AG04449 (cell line): ENCODE data around the gene KCNK3.

ENCODE experiments used
- CTCF ChIA-PET: fragments of 350-600 bp; formaldehyde crosslinking; extraction: SDS; loops from one replicate; lab custom pipeline; 2021; ENCODE audit warnings: antibody characterized with exemption; lab: Yijun Ruan, JAX
- POLR2A ChIA-PET: fragments of 400-600, 350-600 bp; formaldehyde crosslinking; extraction: SDS; loops from one replicate; lab custom pipeline; 2020; ENCODE audit warnings: antibody characterized with exemption, inconsistent platforms; lab: Yijun Ruan, JAX
- DNase-seq: peaks from one replicate; pipeline ENCODE4 v3.0.0-alpha.2; 2010; ENCODE audit warnings: low read depth, low spot score
- H3K4me3 ChIP-seq: 2 replicates; pipeline ENCODE4 v1.5.1; 2011; ENCODE audit warnings: low read depth, mild to moderate bottlenecking, control low read depth, low read length
- TF ChIP-seq, protein P1 (sequence below): IDR thresholded peaks from one replicate; pipeline ENCODE4 v1.5.1; 2011; ENCODE audit warnings: mild to moderate bottlenecking, moderate library complexity, low read length, control low read depth, inconsistent platforms; ENCODE audit not compliant: insufficient read depth; ENCODE audit errors: missing control alignments

Gene KCNK3

DNA sequence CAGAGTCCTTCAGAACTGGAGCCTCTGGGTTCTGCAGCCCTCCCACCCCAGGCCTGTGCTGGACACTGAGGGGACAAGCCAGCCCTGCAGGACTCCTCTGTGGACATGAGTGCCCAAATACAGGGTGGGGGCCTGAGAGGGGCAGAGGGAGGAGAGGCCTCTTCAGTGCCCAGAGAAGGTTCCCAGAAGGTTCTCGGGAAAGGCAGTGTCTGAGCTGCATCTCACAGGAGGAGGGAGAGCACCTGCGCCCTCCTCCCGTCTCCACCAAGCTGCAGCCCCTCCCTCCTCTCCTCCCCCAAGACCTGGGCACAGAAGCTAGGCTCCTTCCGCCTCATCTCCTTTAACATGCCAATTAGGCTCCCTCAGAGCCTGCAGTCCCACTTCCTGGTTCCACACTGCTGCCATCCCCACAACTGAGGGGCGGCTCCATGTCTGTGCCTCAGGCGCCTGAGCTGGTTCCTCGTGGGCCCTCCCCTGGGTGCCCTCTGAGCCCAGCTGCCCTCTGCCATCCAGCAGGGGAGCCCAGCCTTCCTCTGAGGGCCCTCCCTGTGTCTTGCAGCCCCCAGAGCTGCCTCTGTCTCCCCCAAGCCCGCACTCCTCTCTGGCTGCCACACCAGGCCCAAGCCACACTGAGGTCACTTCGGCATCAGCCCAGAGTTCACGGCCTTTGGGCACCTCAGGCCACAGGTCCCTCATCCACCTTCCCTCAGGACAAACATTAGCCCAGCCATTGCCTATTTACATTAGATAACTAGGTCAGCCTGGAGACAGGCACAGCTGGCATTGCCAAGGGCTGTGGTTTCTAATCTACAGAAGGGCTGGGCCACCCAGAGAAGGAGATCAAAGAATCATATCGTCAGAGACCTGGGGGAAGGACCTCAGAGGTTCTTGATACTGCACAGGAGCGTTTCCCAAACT, 28.9 kb downstream of the KCNK3 start:
- H3K4me3 ChIP-seq, result no peak overlapping the region
- CTCF ChIA-PET, result interaction anchor here (0.8 to 1.8 kb wide), 5 partner anchors 10 to 143 kb away, joined by 3 to 10 read pairs (median 4); no protein-coding TSS in a partner anchor
- TF ChIP-seq, protein P1, sequence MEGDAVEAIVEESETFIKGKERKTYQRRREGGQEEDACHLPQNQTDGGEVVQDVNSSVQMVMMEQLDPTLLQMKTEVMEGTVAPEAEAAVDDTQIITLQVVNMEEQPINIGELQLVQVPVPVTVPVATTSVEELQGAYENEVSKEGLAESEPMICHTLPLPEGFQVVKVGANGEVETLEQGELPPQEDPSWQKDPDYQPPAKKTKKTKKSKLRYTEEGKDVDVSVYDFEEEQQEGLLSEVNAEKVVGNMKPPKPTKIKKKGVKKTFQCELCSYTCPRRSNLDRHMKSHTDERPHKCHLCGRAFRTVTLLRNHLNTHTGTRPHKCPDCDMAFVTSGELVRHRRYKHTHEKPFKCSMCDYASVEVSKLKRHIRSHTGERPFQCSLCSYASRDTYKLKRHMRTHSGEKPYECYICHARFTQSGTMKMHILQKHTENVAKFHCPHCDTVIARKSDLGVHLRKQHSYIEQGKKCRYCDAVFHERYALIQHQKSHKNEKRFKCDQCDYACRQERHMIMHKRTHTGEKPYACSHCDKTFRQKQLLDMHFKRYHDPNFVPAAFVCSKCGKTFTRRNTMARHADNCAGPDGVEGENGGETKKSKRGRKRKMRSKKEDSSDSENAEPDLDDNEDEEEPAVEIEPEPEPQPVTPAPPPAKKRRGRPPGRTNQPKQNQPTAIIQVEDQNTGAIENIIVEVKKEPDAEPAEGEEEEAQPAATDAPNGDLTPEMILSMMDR, result no peak
- POLR2A ChIA-PET, result no interaction called here
- DNase-seq, result no peak

DNA sequence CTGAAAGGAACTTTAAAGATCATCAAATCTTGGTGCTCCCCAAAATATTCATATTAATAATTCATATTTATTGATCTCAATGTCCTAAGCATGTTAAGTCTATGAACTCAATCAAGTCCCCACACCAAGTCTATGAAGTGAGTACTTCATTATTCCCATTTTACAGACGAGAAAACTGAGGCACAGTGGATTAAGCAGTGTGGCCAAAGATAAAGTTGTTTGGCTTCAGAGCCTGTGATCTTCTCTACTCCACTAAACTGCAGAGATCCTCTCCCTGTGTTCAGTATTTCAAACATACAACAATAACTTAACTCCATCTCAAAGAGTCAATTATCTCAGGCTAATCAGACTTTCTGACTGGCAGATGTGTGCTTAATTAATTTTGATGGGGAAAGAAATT, 29.8 kb downstream of the KCNK3 start:
- DNase-seq, result no peak
- ChIA-PET CTCF (no interaction called here), POLR2A (no interaction called here)
- H3K4me3 ChIP-seq, result no peak overlapping the region
- TF ChIP-seq, protein P1, result no peak

DNA sequence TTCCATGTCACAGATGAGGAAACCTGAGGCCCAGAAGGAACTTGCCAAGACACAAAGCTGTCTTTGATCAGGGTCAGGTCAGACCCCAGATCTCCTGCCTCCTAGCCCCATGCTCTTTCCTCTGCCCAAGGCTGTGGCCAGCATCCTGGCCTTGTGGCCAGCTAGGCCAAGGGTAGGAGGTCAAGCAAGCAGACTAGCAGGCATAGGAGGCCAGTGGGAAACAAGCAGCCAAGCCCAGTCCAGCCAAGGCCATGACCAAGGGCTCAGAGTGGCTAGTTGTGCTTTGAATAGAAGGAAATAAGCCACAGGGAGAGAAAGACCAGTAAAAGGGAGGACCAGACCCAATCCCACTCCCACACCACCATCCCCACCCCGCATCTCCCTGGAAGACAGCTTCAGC, 30.4 kb downstream of the KCNK3 start:
- POLR2A ChIA-PET, result no interaction called here
- CTCF ChIA-PET, result interaction anchor here (1.2 kb wide), 1 partner anchor 8 kb away, joined by 3 read pairs; no protein-coding TSS in a partner anchor
- H3K4me3 ChIP-seq, result no peak overlapping the region
- TF ChIP-seq, protein P1, result no peak
- no peak for DNase-seq

DNA sequence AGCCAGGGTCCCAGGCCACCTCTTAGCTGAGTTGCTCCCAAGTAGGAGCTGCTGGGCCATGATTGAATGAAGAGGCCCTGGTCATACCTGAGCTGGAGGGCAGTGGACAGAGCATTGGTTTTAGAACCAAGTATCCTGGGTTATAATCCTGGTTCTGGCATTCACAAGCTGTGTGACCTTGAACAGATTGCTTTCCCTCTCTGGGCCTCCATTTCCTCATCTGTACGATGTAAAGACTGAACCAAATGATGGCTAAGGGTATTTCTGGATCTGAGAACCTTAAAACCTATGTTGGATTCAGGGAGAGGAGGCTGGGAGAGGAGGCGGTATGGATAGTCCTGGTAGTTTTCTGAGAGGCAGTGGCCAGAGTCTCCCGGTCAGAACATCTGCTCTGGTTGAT, 31.0 kb downstream of the KCNK3 start:
- TF ChIP-seq, protein P1, result no peak
- CTCF ChIA-PET, result interaction anchor here (1.2 kb wide), 1 partner anchor 9 kb away, joined by 3 read pairs; no protein-coding TSS in a partner anchor
- no peak for DNase-seq
- POLR2A ChIA-PET, result no interaction called here
- H3K4me3 ChIP-seq, result no peak overlapping the region

DNA sequence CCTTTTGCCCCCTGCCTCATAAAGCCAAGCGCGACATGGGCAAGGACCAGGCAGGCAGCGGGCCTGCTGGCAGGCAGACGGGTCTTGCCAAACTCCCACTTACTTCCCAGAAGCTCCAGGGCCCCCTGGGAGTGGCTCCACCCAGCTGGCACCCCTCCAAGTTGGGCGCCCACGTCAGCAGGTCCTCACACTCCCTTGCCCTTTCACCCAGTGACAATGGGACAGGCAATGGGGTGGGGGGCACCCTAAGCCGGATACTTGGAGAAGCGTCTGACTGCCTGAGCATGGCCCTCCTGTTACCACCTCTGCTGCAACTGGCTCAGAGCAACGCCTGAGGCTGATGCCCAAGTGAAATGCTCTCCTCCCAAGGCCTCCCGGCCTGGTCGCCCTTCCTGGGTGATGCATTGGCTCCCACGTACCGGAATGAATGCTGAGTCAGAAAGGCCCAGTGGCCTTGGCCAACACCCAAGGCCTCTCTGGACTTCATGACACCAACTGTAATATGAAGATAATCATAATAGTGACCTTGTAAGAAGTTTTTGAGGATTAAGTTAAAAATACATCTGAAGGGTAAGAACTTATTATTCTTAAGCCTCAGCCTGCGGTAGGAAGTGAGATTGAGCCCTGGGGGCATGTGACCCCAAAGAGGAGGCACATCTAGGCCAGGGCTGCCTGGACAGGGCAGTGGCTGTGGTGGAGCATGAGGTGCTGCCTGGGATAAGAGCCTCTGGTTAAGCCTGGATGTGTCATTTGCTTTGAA, 31.6 kb downstream of the KCNK3 start:
- no peak for DNase-seq
- CTCF ChIA-PET, result interaction anchor here (1.2 to 2.9 kb wide), 2 partner anchors 10 to 21 kb away, joined by 3 to 14 read pairs; no protein-coding TSS in a partner anchor
- TF ChIP-seq, protein P1, result no peak

More for the DNA sequence above, 31.6 kb downstream of the KCNK3 start:
- POLR2A ChIA-PET, result no interaction called here
- no peak overlapping the region for H3K4me3 ChIP-seq
